ENCODE results near the gene NEMP1. TPM values are rescaled to one million over a fixed set of nuclear protein-coding genes. Genes with fewer than 3 reads are reported as not detected.

Gene NEMP1
- total and polyA plus RNA-seq, 10 of the 15 experiments (the other 5 are each of a cell fraction or from before 2014, with no cell fraction given) = 4.0 to 45.9 (median 19.8) TPM

GRCh38 chr12:57069523-57069922 is 9.1 kb downstream of the NEMP1 start (continued):
- peak; percentile 81 to 92 (median 89) for TF ChIP-seq CTCF (IDR thresholded peaks at IDR 0.05 in 2 of 3, conservative IDR thresholded peaks at IDR 0.05 in 1 of 3; ENCODE audit: control insufficient read depth in 2 of 3, extremely low read depth in 1 of 3, insufficient read depth in 1 of 3, low read depth in 3 of 3, low read length in 3 of 3)

- no peak overlapping the region for H3K27ac ChIP-seq (ENCODE audit: control insufficient read depth, insufficient read depth)
- H3K9me3 ChIP-seq (replicated peaks; ENCODE audit: control insufficient read depth, insufficient read depth, low read length) = no peaks in the 10 kb centered on the region; the same call in 2 of the 3 replicates
- H3K27me3 ChIP-seq (replicated peaks in 1 of 2; ENCODE audit: control insufficient read depth in 2 of 2, insufficient read depth in 2 of 2, low read length in 1 of 2) = no peaks in the 10 kb centered on the region
- ChIA-PET SMC1A (ENCODE audit: uncharacterized antibody, unreplicated experiment) (interaction anchor here (1.0 to 5.6 kb wide), 5 partner anchors 13 to 44 kb away, joined by 3 to 68 read pairs (median 11); partner anchors contain the start of genes NEMP1 and STAT6), CTCF (interaction anchor here (1.0 to 17.6 kb wide), 8 partner anchors 24 to 309 kb away, joined by 3 to 458 read pairs (median 7); partner anchors contain the start of genes STAT6 and ZBTB39), POLR2A (interaction anchor here (1.3 to 3.7 kb wide), 5 partner anchors 12 to 45 kb away, joined by 3 to 29 read pairs (median 4); partner anchors contain the start of genes NEMP1 and STAT6), RAD21 (ENCODE audit: unreplicated experiment) (interaction anchor here (1.3 to 5.2 kb wide), 7 partner anchors 23 to 116 kb away, joined by 3 to 77 read pairs (median 8); partner anchors contain the start of genes NAB2 and STAT6)
- no TSS peak for BruUV-seq (replicated peaks)
- in situ Hi-C loops (cut with MboI) = loop anchor here (5.0 kb wide), 1 partner anchor 46 kb away; the partner anchor contains the start of gene STAT6
- H4K20me1 ChIP-seq (ENCODE audit: control insufficient read depth, insufficient read depth) = no peaks in the 10 kb centered on the region
- H3K4me3 ChIP-seq = no peak overlapping the region
- TF ChIP-seq SIX5 (IDR thresholded peaks at IDR 0.05; ENCODE audit: low read depth, low read length, severe bottlenecking) = no peak
- no peak for TF ChIP-seq HCFC1 (IDR thresholded peaks at IDR 0.05; ENCODE audit: low read length)
- TF ChIP-seq USF2 (IDR thresholded peaks at IDR 0.05; ENCODE audit: borderline replicate concordance, low read depth, low read length) = no peak
- no peak for TF ChIP-seq KDM1A (IDR thresholded peaks at IDR 0.05; ENCODE audit: borderline replicate concordance)
- TF ChIP-seq NKRF (conservative IDR thresholded peaks at IDR 0.05) = no peak
- no peak for TF ChIP-seq BHLHE40 (IDR thresholded peaks at IDR 0.05; ENCODE audit: borderline replicate concordance in 1 of 2, low read depth in 2 of 2, low read length in 1 of 2)
- no peak for TF ChIP-seq HDGF (IDR thresholded peaks at IDR 0.05)
- TF ChIP-seq ZNF592 (IDR thresholded peaks at IDR 0.05) = no peak
- no peak for TF ChIP-seq ZBED1 (IDR thresholded peaks at IDR 0.05; ENCODE audit: borderline replicate concordance)
- TF ChIP-seq ZSCAN29 (IDR thresholded peaks at IDR 0.05) = no peak
- peaks cover 3% of the 10 kb centered on the region; the same call in 1 of the 2 replicates for H3K79me2 ChIP-seq (ENCODE audit: control insufficient read depth, insufficient read depth, low read length)
- H3K9ac ChIP-seq (ENCODE audit: control insufficient read depth, insufficient read depth, low read length) = no peak overlapping the region
- H3K4me2 ChIP-seq (ENCODE audit: control insufficient read depth, insufficient read depth) = no peak overlapping the region
- no peak for DNase-seq (ENCODE audit: low read depth, low spot score)
- intact Hi-C loops (cut with micrococcal nuclease; ENCODE audit: unreplicated experiment) = no loop called here
- no peak overlapping the region for H2AFZ ChIP-seq (ENCODE audit: control insufficient read depth, low read depth, low read length)
- no peak for FAIRE-seq
- no peak for ATAC-seq
- peaks cover 14% of the 10 kb centered on the region for H3K4me1 ChIP-seq (ENCODE audit: control insufficient read depth, insufficient read depth, low read length)
- peaks cover 0 to 18% of the 10 kb centered on the region in 2 experiments; a peak in 1 of 4 replicates for H3K36me3 ChIP-seq (ENCODE audit: control insufficient read depth in 2 of 2, insufficient read depth in 2 of 2, low read length in 1 of 2)
- WGBS (ENCODE audit: insufficient coverage, insufficient replicate concordance, low lambda C conversion rate, missing lambda C conversion rate) = 53% methylated on average over 2 of the region's 2 CpGs
These were observed 12.3 kb downstream of the NEMP1 start for GRCh38 chr12:57066245-57066644.
